SU-DHL-6 (cell line): Measurements from ENCODE around the gene TK1.

ENCODE experiments used
- EZH2phosphoT487 ChIP-seq: fragments of 200-600 bp; sonication (generic), shearing (Covaris generic); conservative IDR thresholded peaks from 2 replicates; pipeline ENCODE4 v1.6.1; 2018; ENCODE audit warnings: mild to moderate bottlenecking, antibody characterized with exemption, low read length, moderate library complexity, mixed read lengths
- TF ChIP-seq, protein P1 (sequence below): fragments of 200-600 bp; sonication (generic); IDR thresholded peaks from one replicate; pipeline ENCODE4 v1.5.1; 2017; ENCODE audit warnings: antibody characterized with exemption, mild to moderate bottlenecking, low read length, moderate library complexity; ENCODE audit not compliant: insufficient read depth, poor library complexity, severe bottlenecking

DNA sequence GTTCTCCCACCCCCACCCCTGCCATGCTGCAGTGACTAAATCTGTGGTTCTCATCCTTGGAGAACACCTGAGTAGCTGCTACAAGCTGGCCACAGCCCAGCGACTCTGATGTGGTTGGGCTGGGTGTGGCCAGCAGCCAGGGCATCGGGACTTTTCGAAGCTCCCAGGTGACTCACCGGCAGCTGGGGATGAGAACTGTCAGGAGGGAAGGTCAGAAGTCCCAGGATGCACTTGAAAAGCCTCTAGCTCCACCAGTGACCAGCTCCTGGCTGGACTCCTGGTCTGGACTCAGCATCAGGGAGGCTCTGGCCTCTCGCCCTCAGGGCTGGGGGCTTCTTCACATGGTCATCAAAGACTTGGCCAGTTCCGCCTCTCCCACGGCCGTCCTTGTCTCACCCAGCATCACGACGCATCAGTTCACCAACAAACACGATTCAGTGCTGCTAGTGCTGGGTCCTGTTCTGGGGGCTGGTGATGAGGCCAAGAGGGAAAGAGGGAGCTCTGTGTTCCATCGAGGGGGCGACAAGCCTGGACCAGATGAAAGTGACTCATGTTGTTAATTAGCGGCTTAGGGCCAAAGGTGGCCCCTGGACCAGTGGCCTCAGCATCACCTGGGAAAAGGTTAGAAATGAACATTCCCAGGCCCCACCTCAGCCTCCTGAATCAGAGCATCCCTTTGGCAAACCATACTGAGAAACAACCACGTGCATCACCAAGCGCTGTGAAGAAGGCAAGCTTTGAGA is 44.6 kb downstream of the TK1 start:
- TF ChIP-seq, protein P1, sequence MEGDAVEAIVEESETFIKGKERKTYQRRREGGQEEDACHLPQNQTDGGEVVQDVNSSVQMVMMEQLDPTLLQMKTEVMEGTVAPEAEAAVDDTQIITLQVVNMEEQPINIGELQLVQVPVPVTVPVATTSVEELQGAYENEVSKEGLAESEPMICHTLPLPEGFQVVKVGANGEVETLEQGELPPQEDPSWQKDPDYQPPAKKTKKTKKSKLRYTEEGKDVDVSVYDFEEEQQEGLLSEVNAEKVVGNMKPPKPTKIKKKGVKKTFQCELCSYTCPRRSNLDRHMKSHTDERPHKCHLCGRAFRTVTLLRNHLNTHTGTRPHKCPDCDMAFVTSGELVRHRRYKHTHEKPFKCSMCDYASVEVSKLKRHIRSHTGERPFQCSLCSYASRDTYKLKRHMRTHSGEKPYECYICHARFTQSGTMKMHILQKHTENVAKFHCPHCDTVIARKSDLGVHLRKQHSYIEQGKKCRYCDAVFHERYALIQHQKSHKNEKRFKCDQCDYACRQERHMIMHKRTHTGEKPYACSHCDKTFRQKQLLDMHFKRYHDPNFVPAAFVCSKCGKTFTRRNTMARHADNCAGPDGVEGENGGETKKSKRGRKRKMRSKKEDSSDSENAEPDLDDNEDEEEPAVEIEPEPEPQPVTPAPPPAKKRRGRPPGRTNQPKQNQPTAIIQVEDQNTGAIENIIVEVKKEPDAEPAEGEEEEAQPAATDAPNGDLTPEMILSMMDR, result no peak
- no peak for TF ChIP-seq EZH2phosphoT487
